ENCODE results near the gene CPNE5.
A peak's percentile ranks its signal among the peaks of the same experiment; 100 is the strongest.

Gene CPNE5

DNA sequence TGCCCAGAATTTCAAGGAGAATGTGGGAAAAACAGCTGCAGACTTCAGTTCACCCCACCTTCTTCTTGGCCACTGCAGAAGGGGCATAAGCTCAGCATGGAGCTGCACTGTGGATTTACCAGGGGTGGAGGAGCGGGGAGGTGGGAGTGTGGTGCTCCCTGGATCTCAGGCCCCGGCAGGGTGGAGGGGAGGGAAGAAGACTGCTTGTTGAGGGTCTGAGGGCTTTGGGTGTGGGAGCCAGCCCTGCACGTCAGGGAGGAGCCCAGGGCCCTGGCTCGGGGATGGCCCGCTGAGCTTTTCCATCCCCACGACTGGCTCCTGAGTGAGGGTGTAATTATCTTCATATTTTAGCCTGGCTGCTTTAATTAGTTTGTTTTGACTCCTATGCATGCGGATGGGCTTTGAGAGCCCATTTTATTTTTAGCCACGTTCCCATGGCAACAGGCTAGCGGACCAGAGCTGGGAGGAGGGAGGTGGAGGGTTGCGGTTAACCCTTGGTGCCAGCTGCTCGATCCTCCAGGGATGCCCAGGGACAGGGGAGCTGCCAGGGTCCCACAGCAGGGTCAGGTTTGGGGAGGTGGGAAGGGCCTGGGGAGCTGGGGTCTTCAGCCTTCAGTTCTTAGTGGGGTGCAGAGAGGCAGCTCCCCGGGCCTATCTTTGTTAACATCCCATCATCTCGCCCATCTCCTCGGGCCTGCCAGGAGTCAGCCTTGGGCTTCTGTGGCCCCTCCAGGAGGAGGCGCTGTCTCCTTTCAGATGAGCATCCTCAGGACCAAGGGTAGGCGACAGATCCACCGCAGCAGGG is 73.4 kb downstream of the CPNE5 start:
- H3K9ac ChIP-seq (ENCODE audit: low read depth in 1 of 2, low read length in 2 of 2) = no peak overlapping the region
- peaks cover 10 to 23% of the 10 kb centered on the region in 2 donors for H3K4me1 ChIP-seq (ENCODE audit: control insufficient read depth in 1 of 2, insufficient read depth in 2 of 2, low read length in 2 of 2)
- H3K4me3 ChIP-seq (ENCODE audit: low read depth in 1 of 2, low read length in 2 of 2) = no peak overlapping the region
- no peaks in the 10 kb centered on the region for H3K9me3 ChIP-seq (ENCODE audit: control insufficient read depth in 1 of 2, low read length in 2 of 2)
- H3K27ac ChIP-seq (ENCODE audit: low read depth, low read length) = no peak overlapping the region
- no peaks in the 10 kb centered on the region for H3K27me3 ChIP-seq (ENCODE audit: control insufficient read depth in 1 of 2, insufficient read depth in 2 of 2, low read length in 2 of 2)
- no peaks in the 10 kb centered on the region for H3K36me3 ChIP-seq (ENCODE audit: control insufficient read depth in 1 of 2, insufficient read depth in 2 of 2, low read length in 2 of 2)

DNA sequence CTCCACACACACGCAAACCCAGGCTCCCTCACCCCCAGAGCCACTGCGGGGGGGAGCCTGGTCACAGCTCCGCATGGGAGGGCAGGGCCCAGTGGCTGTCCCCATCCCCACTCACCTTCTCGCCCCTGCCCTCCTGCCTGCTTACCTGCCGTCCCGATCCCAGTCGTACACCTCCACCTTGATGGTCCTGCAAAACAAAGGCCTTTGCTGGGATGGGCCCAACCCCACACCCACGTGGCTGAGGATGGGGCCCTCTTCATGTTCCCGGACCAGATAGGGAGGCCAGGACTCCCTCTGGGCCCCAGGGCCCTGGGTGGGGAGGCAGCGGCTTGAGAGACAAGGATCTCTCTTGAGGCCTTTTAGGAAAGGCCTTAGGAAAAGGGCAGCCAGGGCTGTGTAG is 74.1 kb downstream of the CPNE5 start:
- Histone ChIP-seq H3K27me3 (ENCODE audit: control insufficient read depth in 1 of 2, insufficient read depth in 2 of 2, low read length in 2 of 2) (no peaks in the 10 kb centered on the region), H3K4me3 (ENCODE audit: low read depth in 1 of 2, low read length in 2 of 2) (no peak overlapping the region), H3K36me3 (ENCODE audit: control insufficient read depth in 1 of 2, insufficient read depth in 2 of 2, low read length in 2 of 2) (no peaks in the 10 kb centered on the region), H3K4me1 (ENCODE audit: control insufficient read depth in 1 of 2, insufficient read depth in 2 of 2, low read length in 2 of 2) (peaks cover 10 to 23% of the 10 kb centered on the region in 2 donors), H3K9me3 (ENCODE audit: control insufficient read depth in 1 of 2, low read length in 2 of 2) (no peaks in the 10 kb centered on the region), H3K27ac (ENCODE audit: low read depth, low read length) (no peak overlapping the region), H3K9ac (ENCODE audit: low read depth in 1 of 2, low read length in 2 of 2) (no peak overlapping the region)

DNA sequence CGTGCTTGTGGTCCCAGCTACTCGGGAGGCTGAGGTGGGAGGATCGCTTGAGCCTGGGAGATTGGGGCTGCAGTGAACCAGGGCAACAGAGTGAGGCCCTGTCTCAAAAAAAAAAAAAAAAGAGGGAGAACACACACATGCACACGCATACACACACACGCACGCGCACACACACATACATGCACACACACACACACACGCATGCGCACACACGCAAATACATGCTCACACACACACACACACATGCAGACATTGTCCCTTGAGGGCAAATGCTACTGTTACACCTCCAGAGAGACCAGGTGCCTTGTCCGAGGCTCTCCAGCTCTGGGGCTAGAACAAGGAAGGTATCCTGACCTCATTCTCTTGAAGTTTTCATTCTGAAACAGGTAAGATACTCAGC is 77.1 kb downstream of the CPNE5 start:
- Histone ChIP-seq H3K27ac (ENCODE audit: low read depth, low read length) (no peak overlapping the region), H3K27me3 (ENCODE audit: control insufficient read depth in 1 of 2, insufficient read depth in 2 of 2, low read length in 2 of 2) (no peaks in the 10 kb centered on the region), H3K9ac (ENCODE audit: low read depth in 1 of 2, low read length in 2 of 2) (no peak overlapping the region), H3K36me3 (ENCODE audit: control insufficient read depth in 1 of 2, insufficient read depth in 2 of 2, low read length in 2 of 2) (no peaks in the 10 kb centered on the region), H3K4me1 (ENCODE audit: control insufficient read depth in 1 of 2, insufficient read depth in 2 of 2, low read length in 2 of 2) (peaks cover 12 to 24% of the 10 kb centered on the region in 2 donors), H3K9me3 (ENCODE audit: control insufficient read depth in 1 of 2, low read length in 2 of 2) (no peaks in the 10 kb centered on the region), H3K4me3 (ENCODE audit: low read depth in 1 of 2, low read length in 2 of 2) (no peak overlapping the region)

DNA sequence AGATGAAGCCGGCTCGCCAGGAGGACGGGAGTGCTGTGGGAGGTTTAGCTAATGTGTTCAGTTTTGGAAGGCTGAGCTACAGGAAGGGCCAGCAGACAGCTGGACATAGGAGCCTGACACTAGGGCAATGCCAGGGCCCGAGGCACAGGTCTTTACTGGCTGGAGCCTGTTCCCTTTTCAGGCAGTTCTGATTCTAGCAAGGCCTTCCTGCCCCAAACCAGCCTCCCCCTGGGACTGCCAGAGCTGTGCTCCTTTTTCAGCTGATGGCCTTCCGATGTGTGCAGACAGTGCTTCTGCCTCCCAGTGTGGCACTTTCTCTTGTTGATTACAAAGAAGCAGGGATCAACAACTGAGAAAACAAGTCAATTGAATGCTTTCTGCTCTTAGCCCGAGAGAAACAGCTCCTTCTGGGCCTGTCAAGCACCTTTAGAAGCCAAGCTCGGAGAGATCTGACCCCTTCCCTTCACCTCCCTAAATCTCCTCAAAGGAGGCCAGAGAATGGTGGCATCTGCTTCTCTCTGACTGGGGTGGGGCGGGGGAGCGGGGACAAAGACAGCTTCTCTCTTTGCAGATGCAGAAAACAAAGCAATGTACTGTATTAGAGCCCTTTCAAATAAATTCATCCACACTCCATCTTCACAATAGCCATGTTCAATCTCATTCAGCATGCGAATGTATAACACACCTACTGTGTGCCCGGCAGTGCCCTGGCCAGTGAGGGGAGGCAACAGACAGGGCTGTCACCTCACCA is 78.4 kb downstream of the CPNE5 start:
- Histone ChIP-seq H3K27me3 (ENCODE audit: control insufficient read depth in 1 of 2, insufficient read depth in 2 of 2, low read length in 2 of 2) (no peaks in the 10 kb centered on the region), H3K36me3 (ENCODE audit: control insufficient read depth in 1 of 2, insufficient read depth in 2 of 2, low read length in 2 of 2) (no peaks in the 10 kb centered on the region), H3K4me3 (ENCODE audit: low read depth in 1 of 2, low read length in 2 of 2) (no peak overlapping the region), H3K9me3 (ENCODE audit: control insufficient read depth in 1 of 2, low read length in 2 of 2) (no peaks in the 10 kb centered on the region), H3K27ac (ENCODE audit: low read depth, low read length) (no peak overlapping the region), H3K4me1 (ENCODE audit: control insufficient read depth in 1 of 2, insufficient read depth in 2 of 2, low read length in 2 of 2) (peaks cover 24 to 30% of the 10 kb centered on the region in 2 donors), H3K9ac (ENCODE audit: low read depth in 1 of 2, low read length in 2 of 2) (no peak overlapping the region)

DNA sequence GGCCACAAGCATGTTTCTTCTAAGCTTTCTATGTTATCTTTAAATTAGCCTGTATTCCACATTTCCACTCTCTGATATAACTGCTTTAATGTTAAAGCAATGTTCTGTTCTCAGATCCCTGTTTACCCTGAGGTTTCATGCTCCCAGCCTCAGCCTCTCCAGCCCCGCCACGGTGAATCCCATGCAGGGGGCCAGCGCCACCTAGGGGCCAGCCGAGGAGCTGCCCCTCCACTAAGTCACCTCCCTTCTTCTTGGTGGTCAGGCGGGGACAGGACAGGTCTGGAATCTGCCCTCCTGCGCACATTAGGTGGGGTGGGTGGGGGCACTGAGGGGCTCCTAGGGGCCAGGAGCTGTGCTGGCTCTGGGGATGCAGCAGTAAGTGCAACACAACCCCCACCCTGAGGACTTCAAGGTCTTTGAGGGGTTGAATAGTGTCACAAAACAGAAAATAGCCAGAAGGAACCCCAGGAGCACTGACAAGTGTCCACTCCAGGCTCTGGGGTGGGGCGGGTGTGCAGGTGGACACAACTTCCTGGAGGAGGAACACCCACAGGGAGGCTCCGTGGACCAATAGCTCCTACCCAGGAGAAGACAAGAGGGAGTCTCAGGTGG is 80.0 kb downstream of the CPNE5 start:
- Histone ChIP-seq H3K9me3 (ENCODE audit: control insufficient read depth in 1 of 2, low read length in 2 of 2) (no peaks in the 10 kb centered on the region), H3K36me3 (ENCODE audit: control insufficient read depth in 1 of 2, insufficient read depth in 2 of 2, low read length in 2 of 2) (no peaks in the 10 kb centered on the region), H3K27ac (ENCODE audit: low read depth, low read length) (no peak overlapping the region), H3K4me3 (ENCODE audit: low read depth in 1 of 2, low read length in 2 of 2) (peak overlapping the region in 1 of 2 donors; percentile 18), H3K27me3 (ENCODE audit: control insufficient read depth in 1 of 2, insufficient read depth in 2 of 2, low read length in 2 of 2) (no peaks in the 10 kb centered on the region), H3K4me1 (ENCODE audit: control insufficient read depth in 1 of 2, insufficient read depth in 2 of 2, low read length in 2 of 2) (peaks cover 39 to 41% of the 10 kb centered on the region in 2 donors), H3K9ac (ENCODE audit: low read depth in 1 of 2, low read length in 2 of 2) (peak overlapping the region in 1 of 2 donors; percentile 41)

DNA sequence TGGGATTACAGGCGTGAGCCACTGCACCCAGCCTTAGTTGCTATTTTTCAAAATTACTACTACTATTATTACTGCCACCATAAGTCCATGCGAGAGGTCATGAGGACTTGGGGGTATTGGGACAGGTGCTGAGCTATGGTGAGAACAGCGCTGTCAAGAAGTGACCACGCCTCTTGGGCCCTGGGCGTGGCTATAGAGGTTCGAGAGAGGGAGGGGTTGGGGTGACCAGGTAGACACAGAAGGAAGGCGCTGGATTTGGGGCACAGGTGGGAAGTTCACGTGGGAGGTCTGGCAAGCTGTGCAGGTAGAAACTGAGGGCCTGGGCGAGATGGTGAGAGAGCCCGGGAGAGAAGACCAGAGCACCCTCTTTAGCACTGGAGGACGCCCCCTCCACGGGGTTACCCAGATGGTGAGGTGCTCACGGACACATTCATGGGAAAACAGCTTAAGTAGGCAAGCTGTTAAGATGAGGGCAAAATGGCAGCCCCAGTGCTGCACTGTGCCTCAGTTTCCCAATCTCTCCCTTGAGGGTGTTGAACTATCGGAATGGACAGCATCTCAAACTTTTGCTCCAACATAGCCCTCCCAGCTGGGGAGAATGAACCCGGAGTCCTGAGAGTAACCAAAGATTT is 80.6 kb downstream of the CPNE5 start:
- Histone ChIP-seq H3K36me3 (ENCODE audit: control insufficient read depth in 1 of 2, insufficient read depth in 2 of 2, low read length in 2 of 2) (no peaks in the 10 kb centered on the region), H3K9ac (ENCODE audit: low read depth in 1 of 2, low read length in 2 of 2) (peak overlapping the region in 1 of 2 donors; percentile 41), H3K27ac (ENCODE audit: low read depth, low read length) (no peak overlapping the region), H3K27me3 (ENCODE audit: control insufficient read depth in 1 of 2, insufficient read depth in 2 of 2, low read length in 2 of 2) (no peaks in the 10 kb centered on the region), H3K9me3 (ENCODE audit: control insufficient read depth in 1 of 2, low read length in 2 of 2) (no peaks in the 10 kb centered on the region), H3K4me3 (ENCODE audit: low read depth in 1 of 2, low read length in 2 of 2) (peak overlapping the region in 1 of 2 donors; percentile 18), H3K4me1 (ENCODE audit: control insufficient read depth in 1 of 2, insufficient read depth in 2 of 2, low read length in 2 of 2) (peaks cover 45% of the 10 kb centered on the region in 2 donors)

DNA sequence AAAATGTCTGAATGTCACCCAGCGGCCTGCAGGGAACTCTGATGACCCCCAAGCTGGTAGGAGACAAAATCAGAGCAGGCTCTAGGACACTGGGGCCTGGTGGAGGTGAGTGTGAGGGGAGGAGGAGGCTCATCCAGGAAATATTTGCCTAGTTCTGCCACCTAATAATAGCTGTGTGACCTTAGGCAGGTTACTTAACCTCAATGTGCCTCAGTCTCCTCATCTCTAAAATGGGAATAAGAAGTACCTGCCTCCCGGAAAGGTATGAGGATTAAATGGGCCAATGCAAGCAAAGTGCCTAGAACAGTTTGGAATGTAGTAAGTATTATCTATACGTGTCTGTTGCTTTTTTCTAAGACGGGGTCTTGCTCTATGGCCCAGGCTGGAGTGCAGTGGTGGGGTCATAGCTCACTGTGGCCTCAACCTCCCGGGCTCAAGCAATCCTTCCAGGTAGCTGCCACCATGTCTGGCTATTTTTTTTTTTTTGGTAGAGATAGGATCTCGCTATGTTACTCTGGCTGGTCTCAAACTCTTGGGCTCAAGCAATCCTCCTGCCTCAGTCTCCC is 81.2 kb downstream of the CPNE5 start:
- H3K36me3 ChIP-seq (ENCODE audit: control insufficient read depth in 1 of 2, insufficient read depth in 2 of 2, low read length in 2 of 2) = no peaks in the 10 kb centered on the region
- H3K4me1 ChIP-seq (ENCODE audit: control insufficient read depth in 1 of 2, insufficient read depth in 2 of 2, low read length in 2 of 2) = peaks cover 51% of the 10 kb centered on the region in 2 donors
- H3K4me3 ChIP-seq (ENCODE audit: low read depth in 1 of 2, low read length in 2 of 2) = no peak overlapping the region
- H3K27me3 ChIP-seq (ENCODE audit: control insufficient read depth in 1 of 2, insufficient read depth in 2 of 2, low read length in 2 of 2) = no peaks in the 10 kb centered on the region
- no peak overlapping the region for H3K27ac ChIP-seq (ENCODE audit: low read depth, low read length)
- H3K9ac ChIP-seq (ENCODE audit: low read depth in 1 of 2, low read length in 2 of 2) = no peak overlapping the region
- no peaks in the 10 kb centered on the region for H3K9me3 ChIP-seq (ENCODE audit: control insufficient read depth in 1 of 2, low read length in 2 of 2)

DNA sequence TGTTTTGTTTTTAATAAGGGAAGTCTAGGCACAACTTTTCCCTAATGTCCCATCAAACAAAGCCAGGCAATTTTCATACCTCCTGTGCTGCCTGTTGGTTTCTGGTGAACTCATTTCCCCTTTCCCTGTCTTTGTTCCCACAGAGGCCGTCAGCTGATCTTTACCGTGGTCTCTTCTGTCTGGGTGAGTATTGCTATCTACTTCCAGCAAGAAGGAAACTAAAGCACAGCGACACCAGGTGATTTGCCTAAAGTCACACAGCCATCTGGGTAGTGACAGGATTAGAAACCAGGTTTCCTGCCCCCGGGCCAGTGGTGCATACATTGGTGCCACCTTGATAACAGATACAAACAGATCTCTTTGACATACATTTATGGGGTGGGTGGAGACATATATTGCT is 82.0 kb downstream of the CPNE5 start:
- Histone ChIP-seq H3K9ac (ENCODE audit: low read depth in 1 of 2, low read length in 2 of 2) (peak overlapping the region in 1 of 2 donors; percentile 41), H3K36me3 (ENCODE audit: control insufficient read depth in 1 of 2, insufficient read depth in 2 of 2, low read length in 2 of 2) (no peaks in the 10 kb centered on the region), H3K4me3 (ENCODE audit: low read depth in 1 of 2, low read length in 2 of 2) (peak overlapping the region in 1 of 2 donors; percentile 43), H3K27me3 (ENCODE audit: control insufficient read depth in 1 of 2, insufficient read depth in 2 of 2, low read length in 2 of 2) (no peaks in the 10 kb centered on the region), H3K9me3 (ENCODE audit: control insufficient read depth in 1 of 2, low read length in 2 of 2) (no peaks in the 10 kb centered on the region), H3K27ac (ENCODE audit: low read depth, low read length) (no peak overlapping the region), H3K4me1 (ENCODE audit: control insufficient read depth in 1 of 2, insufficient read depth in 2 of 2, low read length in 2 of 2) (peaks cover 59 to 60% of the 10 kb centered on the region in 2 donors)

DNA sequence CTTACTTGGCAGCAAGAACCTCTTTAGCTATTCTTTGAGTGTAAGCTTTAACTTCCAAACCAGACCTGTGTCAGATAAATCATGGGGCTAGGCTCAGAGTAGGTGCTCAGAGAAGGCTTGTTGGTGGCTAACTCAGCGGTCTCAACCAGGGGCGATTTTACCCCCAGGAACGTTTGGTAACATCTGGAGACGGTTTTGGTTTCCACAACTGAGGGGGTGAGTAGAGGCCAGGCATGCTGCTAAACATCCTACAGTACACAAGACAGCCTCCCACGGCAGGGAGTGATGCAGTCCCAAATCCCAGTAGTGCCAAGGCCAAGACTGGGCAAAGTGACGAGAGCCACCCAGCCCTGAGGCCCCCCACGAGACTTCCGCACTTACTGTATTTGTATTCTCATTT is 82.5 kb downstream of the CPNE5 start:
- Histone ChIP-seq H3K9me3 (ENCODE audit: control insufficient read depth in 1 of 2, low read length in 2 of 2) (no peaks in the 10 kb centered on the region), H3K27me3 (ENCODE audit: control insufficient read depth in 1 of 2, insufficient read depth in 2 of 2, low read length in 2 of 2) (no peaks in the 10 kb centered on the region), H3K4me3 (ENCODE audit: low read depth in 1 of 2, low read length in 2 of 2) (peak overlapping the region in 1 of 2 donors; percentile 43), H3K9ac (ENCODE audit: low read depth in 1 of 2, low read length in 2 of 2) (peak overlapping the region in 1 of 2 donors; percentile 41), H3K27ac (ENCODE audit: low read depth, low read length) (no peak overlapping the region), H3K4me1 (ENCODE audit: control insufficient read depth in 1 of 2, insufficient read depth in 2 of 2, low read length in 2 of 2) (peaks cover 64% of the 10 kb centered on the region in 2 donors), H3K36me3 (ENCODE audit: control insufficient read depth in 1 of 2, insufficient read depth in 2 of 2, low read length in 2 of 2) (no peaks in the 10 kb centered on the region)
